CD4-positive, alpha-beta T cell treated with Interleukin-4 for 1 hour (primary cell): ENCODE results near the gene INCENP.

Source experiments
- DNase-seq, 2 donors: peaks; one replicate each; pipeline ENCODE4 v3.0.0-alpha.2; 2020 to 2022

Gene INCENP

DNA sequence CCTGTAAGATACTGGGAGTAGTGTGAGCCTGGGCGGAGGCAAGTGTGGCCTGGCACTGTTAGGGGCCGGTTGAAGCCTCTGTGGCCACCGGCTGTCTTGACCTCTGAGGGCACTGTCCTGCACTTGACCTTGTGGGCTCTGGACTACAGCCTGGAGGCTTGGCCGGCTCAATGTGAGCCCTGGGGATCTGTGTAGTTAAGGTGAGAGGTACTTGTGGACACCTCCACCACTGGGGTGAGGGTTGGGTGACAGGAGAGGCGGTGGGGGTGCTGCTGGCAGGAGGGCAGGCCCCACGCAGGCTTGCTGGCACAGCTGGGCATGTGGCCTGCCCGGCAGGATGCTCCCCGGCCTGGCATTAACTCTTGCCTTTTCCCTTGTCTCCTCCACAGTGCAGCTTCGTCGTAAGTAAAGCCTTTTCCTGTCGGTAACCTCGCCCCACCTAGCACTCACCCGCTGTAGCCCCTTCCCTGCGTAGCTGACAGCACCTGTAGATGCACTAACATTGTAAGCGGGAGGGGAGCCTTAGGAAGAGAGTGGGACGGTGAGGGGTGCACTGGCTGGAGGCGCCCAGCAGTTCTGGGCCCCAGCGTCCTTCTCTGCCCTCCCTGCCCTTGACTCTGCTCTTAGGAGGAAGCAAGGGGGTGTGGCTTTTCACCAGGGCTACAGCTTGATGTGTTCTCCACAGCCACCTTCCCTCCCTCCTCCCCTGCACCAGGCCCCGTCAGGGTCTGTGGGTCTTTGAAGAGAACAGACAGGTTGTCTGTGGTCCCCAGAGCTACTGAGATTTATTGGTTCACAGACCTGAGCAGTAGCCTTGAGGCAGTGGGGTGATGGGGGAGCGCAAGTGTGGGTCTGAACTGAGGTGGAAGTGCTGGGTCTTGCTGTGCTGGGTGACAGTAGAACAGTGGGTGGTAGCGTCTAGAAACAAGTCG is 17.6 kb downstream of the INCENP start:
- no peak for DNase-seq

GRCh38 chr11:62142043-62142375 is 18.2 kb downstream of the INCENP start:
- no peak for DNase-seq

DNA sequence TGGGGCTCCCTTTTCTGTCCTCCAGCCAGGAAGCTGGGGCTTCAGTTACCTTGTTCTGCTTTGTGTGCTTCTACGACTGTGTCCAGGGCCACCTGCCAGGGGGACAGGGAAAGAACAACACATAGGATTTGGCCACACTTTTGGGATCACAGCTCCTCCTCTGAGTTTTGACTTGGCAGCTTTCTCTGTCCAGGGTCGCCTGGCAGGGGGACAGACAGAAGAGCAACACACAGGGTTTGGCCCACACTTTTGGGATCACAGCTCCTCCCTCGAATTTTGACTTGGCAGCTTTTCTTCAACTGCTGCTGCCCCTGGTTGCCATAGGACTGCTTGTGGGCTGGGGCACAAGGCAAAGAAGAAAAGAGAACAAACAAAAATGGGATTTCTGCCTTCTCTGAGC is 19.1 kb downstream of the INCENP start:
- DNase-seq, result no peak

DNA sequence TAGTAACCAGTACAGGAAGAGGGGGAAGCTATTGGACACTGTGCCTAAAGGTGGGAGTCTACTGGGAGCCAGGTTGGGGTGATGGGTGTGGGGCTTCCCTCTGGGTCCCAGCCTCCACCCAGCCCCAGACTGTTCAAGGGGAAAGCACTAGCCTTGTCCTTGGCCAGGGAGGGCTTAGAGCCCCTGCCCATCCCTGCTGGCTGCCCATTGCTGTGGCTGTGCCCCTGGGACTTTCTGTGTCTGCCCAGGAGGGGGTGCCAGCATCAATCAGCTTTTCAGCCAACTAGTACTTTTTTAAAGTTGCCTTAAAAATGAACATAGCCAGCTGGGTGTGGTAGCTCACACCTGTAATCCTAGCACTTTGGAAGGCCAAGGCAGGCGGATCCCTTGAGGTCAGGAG is 19.9 kb downstream of the INCENP start:
- no peak for DNase-seq

DNA sequence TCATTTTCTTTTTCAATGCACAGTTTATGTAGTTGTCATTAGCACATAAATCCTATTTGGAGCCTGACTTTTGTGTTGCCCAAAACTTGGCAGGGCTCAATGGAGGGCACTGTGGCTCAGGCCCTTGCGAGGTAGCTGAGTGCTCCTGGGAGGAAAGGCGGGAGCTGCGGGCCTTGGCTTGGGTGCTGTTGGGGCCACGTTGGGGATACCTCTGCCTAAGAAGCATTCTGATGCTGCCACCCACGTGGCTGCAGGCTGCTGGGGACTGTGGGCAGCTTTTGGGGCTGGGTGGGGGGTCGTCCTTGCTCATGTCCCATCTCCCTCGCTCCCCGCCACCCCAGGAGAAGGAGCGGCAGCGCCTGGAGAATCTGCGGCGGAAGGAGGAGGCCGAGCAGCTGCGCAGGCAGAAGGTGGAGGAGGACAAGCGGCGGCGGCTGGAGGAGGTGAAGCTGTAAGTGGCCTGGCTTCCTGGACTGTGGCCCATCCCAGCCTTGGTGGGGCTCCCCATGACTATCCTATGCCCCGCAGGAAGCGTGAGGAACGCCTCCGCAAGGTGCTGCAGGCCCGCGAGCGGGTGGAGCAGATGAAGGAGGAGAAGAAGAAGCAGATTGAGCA is 20.9 kb downstream of the INCENP start:
- DNase-seq, result no peak

DNA sequence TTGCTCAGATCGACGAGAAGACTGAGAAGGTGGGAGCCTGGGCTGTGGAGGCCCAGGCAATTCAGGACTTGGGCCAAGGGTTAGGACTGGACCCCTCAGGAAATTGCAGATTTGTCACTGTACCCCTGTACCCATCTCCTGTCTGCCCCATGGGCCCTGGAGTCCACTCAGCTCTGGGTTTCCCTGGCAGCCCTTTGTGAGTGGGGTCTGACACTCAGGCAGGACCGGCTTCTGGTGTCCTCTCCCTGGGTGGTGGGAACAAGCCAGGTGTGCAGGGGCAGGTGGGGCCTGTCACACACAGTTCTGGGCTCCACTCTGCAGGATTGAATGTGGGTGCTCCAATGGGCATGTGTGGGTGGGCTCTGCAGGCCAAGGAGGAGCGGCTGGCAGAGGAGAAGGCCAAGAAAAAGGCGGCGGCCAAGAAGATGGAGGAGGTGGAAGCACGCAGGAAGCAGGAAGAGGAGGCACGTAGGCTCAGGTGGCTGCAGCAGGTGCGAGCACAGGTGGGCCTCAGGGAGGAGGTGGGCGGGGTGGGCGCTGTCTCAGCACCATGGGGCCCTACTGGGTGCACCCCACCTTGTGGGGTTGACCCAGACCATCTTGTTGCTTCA is 21.6 kb downstream of the INCENP start:
- DNase-seq, result no peak

DNA sequence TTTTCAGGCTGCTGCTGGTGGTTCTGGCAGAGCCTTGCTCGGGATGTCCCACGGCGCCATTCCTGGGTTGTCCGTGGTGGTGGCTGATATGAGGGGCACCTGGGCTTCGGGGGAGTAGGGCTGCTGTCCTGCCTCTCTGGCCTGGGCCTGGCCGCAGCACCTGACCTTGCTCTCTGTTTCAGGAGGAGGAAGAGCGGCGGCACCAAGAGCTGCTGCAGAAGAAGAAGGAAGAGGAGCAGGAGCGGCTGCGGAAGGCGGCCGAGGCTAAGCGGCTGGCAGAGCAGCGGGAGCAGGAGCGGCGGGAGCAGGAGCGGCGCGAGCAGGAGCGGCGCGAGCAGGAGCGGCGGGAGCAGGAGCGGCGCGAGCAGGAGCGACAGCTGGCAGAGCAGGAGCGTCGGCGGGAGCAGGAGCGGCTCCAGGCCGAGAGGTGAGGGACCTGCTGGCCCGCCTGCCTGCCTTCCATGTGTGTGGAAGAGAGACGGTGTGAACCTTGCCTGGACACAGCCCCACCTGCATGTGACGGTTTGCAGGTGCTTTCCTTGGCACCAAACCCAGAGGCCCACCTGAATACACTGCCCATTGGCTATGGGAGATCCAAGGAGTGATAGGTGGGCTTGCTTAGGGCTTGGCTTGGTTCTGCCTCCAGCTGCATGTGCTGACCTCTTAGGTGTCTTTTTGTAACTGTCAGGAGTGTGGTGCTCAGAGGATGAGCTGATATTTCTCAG is 22.8 kb downstream of the INCENP start:
- no peak for DNase-seq

DNA sequence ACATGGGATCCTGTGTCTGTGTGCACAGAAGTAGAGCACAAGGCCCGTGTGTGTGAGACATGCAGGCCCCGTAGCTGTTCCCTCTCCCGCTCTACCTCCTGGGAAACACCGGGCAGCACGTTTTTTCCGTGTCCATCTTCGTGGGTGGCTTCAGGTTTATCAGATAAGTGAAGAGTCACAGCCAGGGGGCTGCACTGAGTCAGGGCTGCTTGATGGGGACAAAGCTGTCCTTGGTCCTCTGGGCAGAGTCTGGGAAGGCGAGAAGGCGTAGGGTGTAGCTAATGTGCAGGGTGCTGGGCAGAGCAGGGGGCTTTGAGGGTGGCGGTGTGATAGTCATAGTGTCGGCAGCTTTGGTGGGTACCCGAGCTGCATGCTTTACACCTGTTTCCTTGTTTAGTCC is 23.7 kb downstream of the INCENP start:
- no peak for DNase-seq

DNA sequence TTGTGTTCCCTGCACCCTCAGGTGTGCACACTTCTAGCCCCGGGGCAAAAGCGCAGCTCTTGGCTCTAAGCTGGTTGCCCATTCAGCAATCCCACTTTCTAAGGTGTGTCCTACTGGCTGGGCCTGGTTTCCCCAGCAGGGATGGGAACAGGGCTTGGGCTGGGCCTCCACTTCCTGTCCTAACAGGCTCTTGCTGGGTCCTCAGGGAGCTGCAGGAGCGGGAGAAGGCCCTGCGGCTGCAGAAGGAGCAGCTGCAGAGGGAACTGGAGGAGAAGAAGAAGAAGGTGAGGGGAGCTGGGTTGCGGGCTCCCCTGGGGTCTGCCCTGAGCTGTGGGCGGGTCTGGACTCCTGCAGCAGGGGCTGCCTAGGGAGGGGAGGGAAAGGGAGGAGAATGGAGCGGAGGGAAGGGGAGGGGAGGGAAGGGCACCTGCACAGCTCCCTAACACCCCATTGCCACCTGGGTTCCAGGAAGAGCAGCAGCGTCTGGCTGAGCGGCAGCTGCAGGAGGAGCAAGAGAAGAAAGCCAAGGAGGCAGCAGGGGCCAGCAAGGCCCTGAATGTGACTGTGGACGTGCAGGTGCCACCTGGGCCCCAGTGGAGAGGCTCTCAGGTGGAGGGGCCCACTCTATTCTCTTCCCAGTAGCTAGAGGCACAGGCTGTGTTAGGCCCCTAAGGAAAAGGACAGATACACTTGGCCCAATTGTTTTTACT is 24.6 kb downstream of the INCENP start:
- no peak for DNase-seq

- no peak for DNase-seq
These were observed 26.4 kb downstream of the INCENP start for GRCh38 chr11:62149986-62150886.

DNA sequence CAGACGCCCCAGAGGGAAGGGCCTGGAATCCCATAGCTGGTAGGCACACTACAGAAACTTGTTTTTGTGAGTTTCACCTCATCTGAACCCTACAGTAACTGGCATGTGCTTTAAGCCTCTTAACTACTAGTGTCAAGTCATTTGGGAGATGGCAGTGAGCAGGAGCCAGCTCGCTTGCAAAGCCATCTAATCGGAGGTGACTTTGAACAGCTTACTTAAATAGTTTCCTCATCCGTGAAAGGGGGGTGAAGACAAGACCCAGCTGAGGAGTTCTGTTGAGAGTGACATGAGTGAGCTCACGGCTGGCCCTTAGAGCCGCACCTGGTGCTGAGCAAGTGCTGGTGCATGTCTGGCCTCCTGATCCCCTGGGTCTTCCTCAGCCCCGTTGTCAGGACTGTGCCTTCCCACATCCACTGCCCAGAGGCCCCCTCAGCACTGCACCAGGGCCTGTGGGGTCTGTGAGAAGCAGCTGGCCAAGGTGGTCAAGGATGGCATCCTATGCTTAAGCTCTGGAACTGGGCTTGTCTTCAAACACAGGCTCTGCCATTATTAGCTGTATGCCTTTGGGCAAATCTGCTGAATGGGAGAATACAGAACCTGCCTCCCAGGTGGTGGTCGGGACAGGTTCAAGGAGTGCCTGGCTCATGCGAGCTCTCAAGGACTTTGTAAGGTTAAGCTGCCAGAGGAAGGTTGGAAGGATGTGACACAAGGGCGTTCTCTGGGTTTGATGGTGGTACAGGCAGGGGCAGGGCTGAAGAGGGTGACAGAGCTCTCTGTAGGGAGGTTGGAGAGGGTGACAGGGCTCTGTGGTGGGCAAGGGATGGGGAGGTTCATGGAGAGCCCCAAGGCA is 27.3 kb downstream of the INCENP start:
- no peak for DNase-seq

DNA sequence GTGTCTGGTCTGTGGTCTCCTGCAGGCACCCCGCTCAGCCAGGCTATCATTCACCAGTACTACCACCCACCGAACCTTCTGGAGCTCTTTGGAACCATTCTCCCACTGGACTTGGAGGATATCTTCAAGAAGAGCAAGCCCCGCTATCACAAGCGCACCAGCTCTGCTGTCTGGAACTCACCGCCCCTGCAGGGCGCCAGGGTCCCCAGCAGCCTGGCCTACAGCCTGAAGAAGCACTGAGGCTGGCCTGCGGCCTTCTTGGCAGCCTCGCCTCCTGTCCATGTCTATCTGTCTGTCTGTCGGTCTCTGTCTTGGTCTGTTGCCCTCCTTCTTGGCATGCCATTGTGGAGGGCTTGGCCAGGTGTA is 27.9 kb downstream of the INCENP start:
- no peak for DNase-seq

- no peak for DNase-seq
These were observed 28.7 kb downstream of the INCENP start for GRCh38 chr11:62152245-62153086.

DNA sequence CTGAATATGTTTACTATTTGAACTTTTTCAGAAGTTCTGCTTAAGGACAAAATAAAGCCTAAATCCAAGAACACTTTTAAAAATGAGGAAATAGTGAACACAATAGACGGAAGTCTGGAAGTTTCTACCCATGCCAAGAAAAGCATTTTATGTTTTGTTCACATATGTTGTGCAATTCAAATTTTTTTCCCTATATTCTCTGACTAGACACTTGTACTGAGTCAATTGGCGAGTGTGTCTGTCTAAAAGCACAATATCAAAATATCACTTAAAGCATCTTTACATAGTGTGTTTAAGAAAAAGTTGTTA is 29.2 kb downstream of the INCENP start:
- no peak for DNase-seq

- no peak for DNase-seq
These were observed 29.8 kb downstream of the INCENP start for GRCh38 chr11:62153617-62154016.

DNA sequence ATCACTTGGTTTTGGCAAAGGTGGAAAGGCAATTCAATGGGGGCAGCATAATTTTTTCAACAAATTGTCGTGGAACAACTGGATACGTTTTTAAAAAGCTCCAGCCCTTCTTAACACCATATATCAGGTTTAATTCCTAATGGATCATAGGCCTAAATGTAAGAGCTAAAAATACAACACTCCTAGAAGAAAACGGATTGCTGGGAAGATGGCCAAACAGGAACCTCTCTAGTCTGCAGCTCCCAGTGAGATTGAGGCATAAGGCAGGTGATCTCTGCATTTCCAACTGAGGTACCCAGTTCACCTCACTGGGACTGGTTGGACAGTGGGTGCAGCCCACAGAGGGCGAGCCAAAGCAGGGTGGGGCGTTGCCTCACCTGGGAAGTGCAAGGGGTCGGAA is 33.8 kb downstream of the INCENP start:
- no peak for DNase-seq

DNA sequence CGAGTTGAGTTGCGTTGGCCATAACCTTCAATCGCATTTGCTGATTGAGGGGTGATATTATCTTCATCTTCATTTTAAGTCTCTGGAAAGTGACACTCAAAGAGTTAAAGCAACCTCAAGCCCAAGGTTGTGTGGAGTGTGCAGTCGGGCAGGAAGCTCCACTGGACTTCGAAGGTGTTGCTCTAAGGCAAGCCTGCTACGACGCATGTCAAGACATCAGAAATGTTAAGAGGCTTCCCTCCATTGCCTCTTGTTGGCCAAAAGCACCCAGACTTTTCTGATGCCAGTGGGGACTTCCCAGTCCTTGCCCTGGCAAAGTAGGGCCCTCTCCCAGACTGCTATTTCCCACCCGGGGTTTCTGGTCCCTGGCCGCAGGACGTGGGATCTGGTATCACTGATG is 42.6 kb downstream of the INCENP start:
- no peak for DNase-seq

- DNase-seq, result no peak
These were observed 45.6 kb downstream of the INCENP start for GRCh38 chr11:62169448-62169847.

DNA sequence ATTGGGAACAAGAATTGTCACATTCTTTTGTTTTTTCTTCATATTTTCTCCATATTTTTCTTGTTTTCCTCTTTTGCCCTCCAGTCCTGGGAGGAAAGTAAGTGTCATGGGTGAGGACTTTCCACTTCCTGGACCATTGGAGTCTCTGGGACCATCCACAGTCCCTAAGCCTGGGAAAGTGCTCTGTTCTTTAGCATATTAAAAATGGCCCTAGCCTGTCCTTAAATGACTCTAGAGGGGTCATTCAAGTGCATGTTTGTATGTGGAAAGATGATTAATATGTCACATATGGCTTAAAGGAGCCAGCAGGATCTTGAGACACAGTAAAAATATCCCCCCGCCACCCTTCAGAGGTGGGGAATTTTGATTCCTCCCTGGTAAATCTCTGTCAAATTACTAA is 46.1 kb downstream of the INCENP start:
- no peak for DNase-seq

- DNase-seq, result peak; percentile 67 to 74
These were observed 47.5 kb downstream of the INCENP start for GRCh38 chr11:62171261-62171723.
